Right hindlimb (tissue), 1 donor: ENCODE results near the gene KLK6.
"Not testable (repeated sequence)": the region's sequence is repeated elsewhere in the genome, so short reads cannot be mapped to it uniquely, and the experiment has no call there.

Experiments
- DNase-seq: peaks from one replicate; pipeline ENCODE4 v3.0.0-alpha.2; 2018

KLK6 gene

GRCh38 chr19:50984416-50984815 is 15.0 kb upstream of the KLK6 start:
- DNase-seq = not testable (repeated sequence)

DNA sequence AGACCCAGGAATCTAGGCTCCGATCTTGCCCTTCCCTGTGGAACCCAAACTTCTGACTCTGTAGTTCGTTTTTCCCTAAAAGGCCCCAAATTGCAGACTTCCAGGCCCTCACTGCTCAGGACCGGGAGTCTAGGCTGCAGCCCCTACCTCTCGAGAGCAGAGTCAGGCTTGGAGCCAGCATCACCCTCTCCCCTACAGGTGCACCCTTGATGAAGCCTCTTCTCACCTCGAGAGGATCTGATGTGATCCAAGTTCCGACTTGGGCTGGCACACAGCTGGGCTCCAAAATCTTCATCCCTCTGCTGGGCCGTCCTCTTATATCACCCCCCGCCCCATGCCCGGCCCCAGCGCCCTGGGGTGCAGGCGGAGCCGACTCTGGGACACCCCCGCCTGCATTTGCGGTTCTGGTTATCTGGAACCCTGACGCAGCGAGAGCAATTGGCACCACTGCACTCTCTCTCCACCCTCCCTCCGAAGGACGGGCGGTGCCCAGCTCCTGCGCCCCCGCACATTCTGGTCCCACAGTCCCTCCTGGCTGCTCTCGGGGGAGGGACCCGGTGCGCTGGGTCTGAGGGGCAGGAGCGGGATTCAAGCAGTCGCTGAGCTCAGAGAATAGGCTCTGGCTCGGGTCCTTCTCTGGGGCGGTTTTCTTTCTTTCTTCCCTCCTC is 14.4 kb upstream of the KLK6 start, which contains the start of gene KLK7:
Gene KLK7 (minus strand): TSS at position 293 of the 668 bp plus-strand sequence. CDS start 1,518 bp downstream, outside the sequence.
- DNase-seq = no peak

DNA sequence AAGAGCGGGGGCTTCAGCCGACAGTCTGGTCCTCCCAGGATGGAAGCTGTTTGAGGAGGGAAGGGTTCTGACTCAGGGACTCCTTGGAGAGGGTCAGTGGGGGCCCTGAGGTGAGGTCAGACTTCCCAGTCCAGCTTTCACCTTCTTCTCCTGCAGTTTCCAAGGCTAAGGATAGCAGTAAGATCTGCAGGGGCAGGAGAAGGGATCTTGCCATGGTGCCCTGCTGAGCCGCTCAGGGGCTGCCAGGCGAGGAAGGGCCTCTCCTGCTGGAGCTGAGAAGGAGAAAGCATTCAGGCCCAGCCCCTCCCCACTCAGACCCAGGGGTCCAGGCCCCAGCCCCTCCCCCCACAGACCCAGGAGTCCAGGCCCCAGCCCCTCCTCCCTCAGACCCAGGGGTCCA is 12.8 kb upstream of the KLK6 start:
- no peak for DNase-seq

- DNase-seq = no peak
These were observed 12.3 kb upstream of the KLK6 start for GRCh38 chr19:50981587-50982146.

GRCh38 chr19:50980208-50980607 is 10.8 kb upstream of the KLK6 start:
- no peak for DNase-seq

- no peak for DNase-seq
These were observed 10.4 kb upstream of the KLK6 start for GRCh38 chr19:50979758-50980157.

DNA sequence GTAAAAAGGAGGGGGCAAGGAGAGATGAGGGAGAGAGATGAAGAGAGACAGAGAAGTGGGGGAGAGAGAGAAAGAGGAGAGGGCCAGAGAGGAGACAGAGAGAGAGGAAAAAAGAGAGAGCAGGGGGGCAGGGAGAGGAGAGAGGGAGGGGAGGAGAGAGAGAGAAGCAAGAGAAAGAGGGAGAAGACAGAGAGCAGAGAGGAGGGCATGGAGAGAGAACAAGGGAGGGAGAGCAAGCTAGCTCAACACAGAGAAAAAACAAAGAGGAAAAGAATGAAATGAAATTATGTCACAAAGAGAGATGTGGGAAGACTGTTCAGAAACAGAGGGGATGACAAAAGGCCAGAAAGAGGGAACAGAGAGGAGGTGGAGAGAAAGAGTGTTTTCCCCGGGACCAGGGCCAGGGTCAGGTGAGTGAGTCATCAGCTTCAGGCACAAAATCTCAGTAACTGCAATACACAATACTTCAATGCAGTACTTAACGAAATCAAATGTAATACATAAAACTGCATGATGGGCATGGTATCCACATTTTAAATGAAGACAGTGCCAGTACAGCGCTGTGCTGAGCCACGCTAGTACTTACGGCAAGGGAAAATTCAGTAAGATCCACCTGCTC is 9.5 kb upstream of the KLK6 start:
- no peak for DNase-seq

DNA sequence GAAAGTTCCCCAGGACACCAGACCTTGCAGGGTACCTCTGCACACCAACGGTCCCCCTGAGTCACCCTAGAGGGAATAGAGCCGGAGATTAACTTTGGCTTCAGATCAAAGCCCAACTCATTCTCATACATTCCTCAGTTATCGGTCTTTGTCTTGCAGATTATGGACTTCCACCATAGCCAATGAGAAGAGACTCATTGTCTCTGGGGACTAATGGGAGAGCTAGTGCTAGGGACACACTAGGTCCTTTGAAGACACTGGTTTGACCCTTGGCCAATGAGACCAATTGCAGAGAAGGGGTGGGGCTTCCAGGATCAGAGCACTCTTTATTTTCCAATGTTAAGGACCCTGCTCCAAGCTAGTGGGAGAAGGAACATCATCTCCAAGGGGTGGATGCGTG is 8.2 kb upstream of the KLK6 start:
- no peak for DNase-seq

GRCh38 chr19:50975766-50976165 is 6.4 kb upstream of the KLK6 start:
- no peak for DNase-seq

DNA sequence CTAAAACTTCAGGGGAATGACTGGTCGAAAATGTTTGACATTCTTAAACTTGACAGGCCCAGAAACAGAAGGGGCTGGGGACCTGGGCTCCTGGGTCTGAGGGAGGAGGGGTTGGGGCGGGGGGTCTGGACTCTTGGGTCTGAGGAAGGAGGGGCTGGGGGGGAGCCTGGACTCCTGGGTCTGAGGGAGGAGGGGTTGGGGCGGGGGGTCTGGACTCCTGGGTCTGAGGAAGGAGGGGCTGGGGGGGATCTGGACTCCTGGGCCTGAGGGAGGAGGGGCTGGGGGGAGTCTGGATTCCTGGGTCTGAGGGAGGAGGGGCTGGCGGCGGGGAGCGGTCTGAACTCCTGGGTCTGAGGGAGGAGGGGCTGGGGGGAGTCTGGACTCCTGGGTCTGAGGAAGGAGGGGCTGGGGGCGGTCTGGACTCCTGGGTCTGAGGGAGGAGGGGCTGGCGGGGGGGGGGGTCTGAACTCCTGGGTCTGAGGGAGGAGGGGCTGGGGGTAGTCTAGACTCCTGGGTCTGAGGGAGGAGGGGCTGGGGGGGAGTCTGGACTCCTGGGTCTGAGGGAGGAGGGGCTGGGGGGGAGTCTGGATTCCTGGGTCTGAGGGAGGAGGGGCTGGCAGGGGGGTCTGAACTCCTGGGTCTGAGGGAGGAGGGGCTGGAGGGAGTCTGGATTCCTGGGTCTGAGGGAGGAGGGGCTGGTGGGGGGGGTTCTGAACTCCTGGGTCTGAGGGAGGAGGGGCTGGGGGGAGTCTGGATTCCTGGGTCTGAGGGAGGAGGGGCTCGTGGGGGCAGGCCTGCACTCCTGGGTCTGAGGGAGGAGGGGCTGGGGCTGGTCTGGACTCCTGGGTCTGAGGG is 5.5 kb upstream of the KLK6 start:
- no peak for DNase-seq

GRCh38 chr19:50972795-50973376 is 3.5 kb upstream of the KLK6 start:
- DNase-seq = no peak

GRCh38 chr19:50969810-50970209 is 419 bp upstream of the KLK6 start:
- not testable (repeated sequence) for DNase-seq

DNA sequence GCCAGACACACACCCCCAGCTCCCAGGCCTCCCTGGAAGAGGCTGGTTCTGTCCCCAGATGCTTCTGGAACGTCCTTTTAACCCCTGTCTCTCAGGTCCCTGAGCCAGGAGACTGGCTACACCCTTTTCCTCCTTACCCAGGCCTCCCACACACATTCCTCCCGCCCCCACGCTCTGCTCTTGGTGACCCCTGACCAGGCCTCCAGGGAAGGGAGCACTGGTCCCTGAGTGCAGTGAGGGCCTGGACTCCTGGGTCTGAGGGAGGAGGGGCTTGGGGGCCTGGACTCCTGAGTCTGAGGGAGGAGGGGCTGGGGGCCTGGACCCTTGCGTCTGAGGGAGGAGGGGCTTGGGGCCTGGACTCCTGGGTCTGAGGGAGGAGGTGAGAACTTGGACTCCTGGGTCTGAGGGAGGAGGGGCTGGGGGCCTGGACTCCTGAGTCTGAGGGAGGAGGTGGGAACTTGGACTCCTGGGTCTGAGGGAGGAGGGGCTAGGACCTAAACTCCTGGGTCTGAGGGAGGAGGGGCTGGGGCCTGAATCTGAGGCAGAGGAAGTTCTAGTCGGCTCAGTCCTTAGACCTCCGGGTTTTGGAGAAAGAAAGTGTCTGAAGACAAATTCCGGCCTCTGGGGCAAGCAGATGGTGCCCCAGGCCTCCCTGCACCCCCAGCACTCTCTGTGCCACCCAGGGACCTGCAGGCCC is 527 bp downstream of the KLK6 start:
- no peak for DNase-seq

GRCh38 chr19:50967929-50968715 is 1.3 kb downstream of the KLK6 start:
- no peak for DNase-seq

GRCh38 chr19:50964266-50964665 is 5.1 kb downstream of the KLK6 start:
- DNase-seq = no peak

DNA sequence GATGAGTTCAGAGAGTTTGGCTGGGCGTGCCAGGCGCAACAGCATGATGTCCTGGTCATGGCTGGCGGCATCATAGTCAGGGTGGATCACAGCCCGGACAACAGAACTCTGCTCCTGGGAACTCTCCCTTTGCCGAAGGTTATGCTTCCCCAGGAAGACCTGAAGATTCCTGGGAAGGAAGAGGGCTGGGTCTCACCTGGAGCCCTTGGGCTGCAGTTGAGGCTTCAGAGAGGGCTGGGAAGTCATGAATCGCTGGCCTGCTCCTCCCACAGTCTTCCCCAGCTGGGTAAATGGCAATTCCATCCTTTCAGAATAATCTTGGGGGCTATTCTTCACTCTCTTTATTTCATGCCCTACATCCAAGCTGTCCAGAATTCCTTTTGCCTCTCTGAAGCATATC is 6.0 kb downstream of the KLK6 start:
- DNase-seq = no peak

GRCh38 chr19:50962245-50962644 is 7.1 kb downstream of the KLK6 start:
- no peak for DNase-seq

- DNase-seq = no peak
These were observed 9.5 kb downstream of the KLK6 start for GRCh38 chr19:50959731-50960500.

GRCh38 chr19:50957587-50957986 is 11.8 kb downstream of the KLK6 start:
- no peak for DNase-seq

GRCh38 chr19:50952910-50953309 is 16.5 kb downstream of the KLK6 start, which contains the start of gene KLK5:
Gene KLK5 (minus strand): TSS chr19:50953038. CDS start chr19:50952657, 381 bp downstream.
- DNase-seq = no peak

- DNase-seq = no peak
These were observed 19.5 kb downstream of the KLK6 start for GRCh38 chr19:50949861-50950260.
